Stimulated activated CD8-positive, alpha-beta memory T cell treated with anti-CD3 and anti-CD28 coated beads, Interleukin-7, amount 100 ng/mL, for 24 hours (primary cell): ENCODE data around the gene ELOF1.
"Not testable (repeated sequence)": the region's sequence is repeated elsewhere in the genome, so short reads cannot be mapped to it uniquely, and the experiment has no call there.

Experiments
- DNase-seq: peaks from one replicate; pipeline ENCODE4 v3.0.0-alpha.2; 2020; ENCODE audit warnings: low read depth

The ELOF1 gene

DNA sequence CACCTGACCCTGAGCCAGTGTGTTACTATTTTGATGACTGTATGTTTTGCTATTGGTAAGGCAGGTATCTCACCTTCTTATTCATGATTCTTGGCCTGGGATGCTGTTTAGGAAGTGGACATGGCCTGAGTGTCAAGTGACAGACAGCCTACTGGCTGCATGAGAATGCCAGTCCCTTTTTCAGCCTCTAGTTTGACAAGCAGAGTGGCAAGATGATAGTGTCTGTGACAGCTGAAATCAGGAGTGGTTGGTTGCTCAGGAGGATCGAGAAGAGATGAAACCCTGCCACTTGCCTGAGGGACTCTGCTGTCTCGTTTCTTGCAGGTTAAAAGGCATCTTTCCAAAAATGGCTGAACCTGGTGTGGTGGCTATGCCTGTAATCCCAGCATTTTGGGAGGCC, 7.1 kb upstream of the ELOF1 start:
- no peak for DNase-seq

DNA sequence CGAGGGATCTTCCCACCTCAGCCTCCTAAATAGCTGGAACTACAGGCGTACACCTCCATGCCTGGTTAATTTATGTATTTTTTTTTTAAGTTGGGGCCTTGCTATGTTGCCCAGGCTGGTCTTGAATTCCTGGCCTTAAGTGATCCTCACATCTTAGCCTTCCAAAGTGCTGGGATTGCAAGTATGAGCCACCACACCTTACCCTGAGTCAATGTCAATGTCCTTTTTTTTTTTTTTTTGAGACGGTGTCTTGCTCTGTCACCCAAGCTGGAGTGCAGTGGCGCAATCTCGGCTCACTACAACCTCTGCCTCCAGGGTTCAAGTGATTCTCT, 6.6 kb upstream of the ELOF1 start:
- DNase-seq, result not testable (repeated sequence)

- not testable (repeated sequence) for DNase-seq
Observed at GRCh38 chr19:11564082-11564807, 5.2 kb upstream of the ELOF1 start.

- DNase-seq, result no peak
Observed at GRCh38 chr19:11563532-11563931, 4.5 kb upstream of the ELOF1 start.

DNA sequence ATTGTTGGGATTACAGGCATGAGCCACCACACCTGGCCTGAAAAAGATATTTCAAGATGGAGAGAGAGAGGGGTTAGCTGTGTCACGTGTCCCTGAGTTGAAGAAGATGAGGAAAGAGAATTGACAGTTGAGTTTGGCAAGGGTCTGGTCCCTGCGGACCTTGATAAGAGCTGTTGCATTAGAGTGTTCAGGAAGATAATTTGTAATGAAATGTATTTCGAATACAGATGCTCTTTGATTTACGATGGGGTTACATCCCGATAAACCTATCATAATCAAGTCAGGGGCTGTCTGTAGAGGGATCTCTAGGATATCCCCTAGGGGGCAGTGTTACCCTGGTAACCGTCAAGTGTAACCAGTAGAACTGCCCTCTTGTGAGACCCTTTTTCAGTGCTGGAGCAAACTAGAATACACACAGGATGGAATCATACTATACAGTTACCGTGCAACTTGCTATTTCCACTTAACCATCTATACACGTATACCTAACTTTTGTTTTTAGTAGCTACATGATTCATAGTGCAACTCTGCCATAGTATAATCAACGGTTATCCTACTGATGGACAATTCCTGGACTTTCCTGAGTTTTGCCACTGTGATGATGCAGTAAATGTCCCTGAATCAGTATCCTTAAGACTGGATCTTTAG, 1.5 kb upstream of the ELOF1 start:
- no peak for DNase-seq

GRCh38 chr19:11556634-11557420, 2.2 kb downstream of the ELOF1 start:
- DNase-seq, result no peak

GRCh38 chr19:11555246-11555645, 3.8 kb downstream of the ELOF1 start:
- no peak for DNase-seq

- no peak for DNase-seq
Observed at GRCh38 chr19:11554160-11554559, 4.9 kb downstream of the ELOF1 start.

- DNase-seq, result no peak
Observed at GRCh38 chr19:11552666-11553372, 6.2 kb downstream of the ELOF1 start.

- DNase-seq, result no peak
Observed at GRCh38 chr19:11551603-11552235, 7.3 kb downstream of the ELOF1 start.

DNA sequence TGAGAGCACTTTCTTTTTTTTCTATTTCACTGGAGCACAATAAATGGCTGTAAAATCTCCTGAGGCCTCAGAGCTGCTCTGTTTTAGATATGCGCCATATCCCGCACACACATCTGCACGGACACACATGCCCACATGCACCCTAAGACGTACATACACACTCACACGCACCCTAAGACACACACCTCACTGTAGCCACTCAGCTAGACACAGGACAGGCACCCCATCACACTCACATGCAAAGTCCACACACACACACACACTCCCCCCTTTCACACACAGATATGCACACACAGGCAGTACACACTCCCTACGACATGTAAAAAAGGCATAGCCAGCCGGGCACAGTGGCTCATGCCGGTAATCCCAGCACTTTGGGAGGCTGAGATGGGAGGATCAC, 8.8 kb downstream of the ELOF1 start:
- DNase-seq, result no peak

DNA sequence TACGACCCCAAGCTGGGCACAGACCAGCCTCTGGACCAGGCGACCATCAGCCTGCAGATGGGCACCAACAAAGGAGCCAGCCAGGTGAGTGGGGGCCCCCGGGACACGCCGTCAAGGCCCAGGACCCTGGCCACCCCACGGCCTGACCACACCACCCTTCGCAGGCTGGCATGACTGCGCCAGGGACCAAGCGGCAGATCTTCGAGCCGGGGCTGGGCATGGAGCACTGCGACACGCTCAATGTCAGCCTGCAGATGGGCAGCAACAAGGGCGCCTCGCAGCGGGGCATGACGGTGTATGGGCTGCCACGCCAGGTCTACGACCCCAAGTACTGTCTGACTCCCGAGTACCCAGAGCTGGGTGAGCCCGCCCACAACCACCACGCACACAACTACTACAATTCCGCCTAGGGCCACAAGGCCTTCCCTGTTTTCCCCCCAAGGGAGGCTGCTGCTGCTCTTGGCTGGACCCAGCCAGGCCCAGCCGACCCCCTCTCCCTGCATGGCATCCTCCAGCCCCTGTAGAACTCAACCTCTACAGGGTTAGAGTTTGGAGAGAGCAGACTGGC, 9.6 kb downstream of the ELOF1 start:
- no peak for DNase-seq

- DNase-seq, result no peak
Observed at GRCh38 chr19:11547929-11548700, 10.9 kb downstream of the ELOF1 start.

DNA sequence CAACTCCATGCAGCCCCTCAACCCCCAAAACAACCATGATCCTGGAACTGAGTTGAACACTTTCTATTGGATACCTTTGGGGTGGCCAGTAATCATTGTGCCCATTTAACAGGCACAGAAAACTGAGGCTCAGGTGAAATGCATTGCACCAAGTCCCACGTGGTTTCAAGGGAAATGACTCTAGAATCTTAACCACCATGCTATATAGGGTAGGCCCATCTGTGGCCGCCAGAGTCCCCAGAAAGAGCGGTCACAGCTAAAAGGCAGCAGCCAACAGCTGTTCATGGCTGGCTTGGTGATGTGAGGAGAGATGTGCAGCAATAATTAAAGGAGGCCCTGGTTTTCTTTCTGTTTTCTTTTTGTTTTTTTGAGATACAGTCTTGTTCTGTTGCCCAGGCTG, 17.8 kb downstream of the ELOF1 start:
- no peak for DNase-seq

GRCh38 chr19:11540645-11541044, 18.4 kb downstream of the ELOF1 start:
- DNase-seq, result no peak

GRCh38 chr19:11539495-11540365, 19.3 kb downstream of the ELOF1 start:
- no peak for DNase-seq

GRCh38 chr19:11538232-11539036, 20.6 kb downstream of the ELOF1 start, which contains the start of gene CNN1:
CNN1 (plus strand) TSS chr19:11538851; CDS start chr19:11538928, 77 bp downstream.
- no peak for DNase-seq

GRCh38 chr19:11535792-11536595, 23.0 kb downstream of the ELOF1 start:
- DNase-seq, result peak; percentile 82
